Measurements from ENCODE around the gene FUT3.
"Not testable (repeated sequence)": the region's sequence is repeated elsewhere in the genome, so short reads cannot be mapped to it uniquely, and the experiment has no call there.

FUT3 gene

DNA sequence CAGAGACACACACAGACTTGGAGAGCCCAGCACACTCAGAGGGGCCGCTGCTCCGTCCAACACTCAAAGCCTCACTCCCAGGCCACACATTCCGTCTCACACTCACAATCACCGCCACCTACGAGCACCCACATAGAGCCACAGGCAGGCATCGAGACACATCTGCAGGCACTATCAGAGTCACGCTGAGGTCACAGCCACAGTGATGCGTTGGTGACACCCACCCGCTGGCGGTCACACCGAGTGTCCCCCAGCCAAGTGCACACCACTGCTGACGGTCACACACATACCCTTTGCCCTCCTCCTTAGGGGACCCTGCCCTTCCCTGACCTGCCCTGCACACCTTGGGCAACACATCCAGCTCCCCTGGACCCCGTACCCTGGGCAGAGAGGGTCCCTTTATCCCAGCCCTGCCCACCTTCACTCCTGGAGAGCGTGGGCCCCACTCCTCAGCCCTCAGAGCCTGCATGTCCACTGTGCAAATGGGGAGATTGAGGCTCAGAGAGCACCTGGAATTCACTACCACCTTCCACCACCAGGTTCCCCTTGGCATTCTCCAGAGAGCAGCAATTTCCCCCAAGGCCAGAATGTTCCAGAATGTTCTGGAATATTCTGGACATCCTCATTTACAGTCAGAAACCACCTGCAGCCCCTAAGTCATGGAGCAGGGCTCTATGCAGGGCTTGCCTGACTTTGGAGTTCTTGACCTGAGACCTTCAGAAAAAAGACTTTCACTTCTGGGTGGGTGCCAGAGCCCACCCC lies 13.7 kb upstream of the FUT3 start:
- Histone ChIP-seq H3K27me3 (ENCODE audit: control insufficient read depth in 2 of 2, insufficient read depth in 2 of 2, low read length in 2 of 2) (no peaks in the 10 kb centered on the region), H3K4me1 (ENCODE audit: control insufficient read depth in 2 of 2, insufficient read depth in 2 of 2, low read length in 2 of 2) (no peaks in the 10 kb centered on the region)

DNA sequence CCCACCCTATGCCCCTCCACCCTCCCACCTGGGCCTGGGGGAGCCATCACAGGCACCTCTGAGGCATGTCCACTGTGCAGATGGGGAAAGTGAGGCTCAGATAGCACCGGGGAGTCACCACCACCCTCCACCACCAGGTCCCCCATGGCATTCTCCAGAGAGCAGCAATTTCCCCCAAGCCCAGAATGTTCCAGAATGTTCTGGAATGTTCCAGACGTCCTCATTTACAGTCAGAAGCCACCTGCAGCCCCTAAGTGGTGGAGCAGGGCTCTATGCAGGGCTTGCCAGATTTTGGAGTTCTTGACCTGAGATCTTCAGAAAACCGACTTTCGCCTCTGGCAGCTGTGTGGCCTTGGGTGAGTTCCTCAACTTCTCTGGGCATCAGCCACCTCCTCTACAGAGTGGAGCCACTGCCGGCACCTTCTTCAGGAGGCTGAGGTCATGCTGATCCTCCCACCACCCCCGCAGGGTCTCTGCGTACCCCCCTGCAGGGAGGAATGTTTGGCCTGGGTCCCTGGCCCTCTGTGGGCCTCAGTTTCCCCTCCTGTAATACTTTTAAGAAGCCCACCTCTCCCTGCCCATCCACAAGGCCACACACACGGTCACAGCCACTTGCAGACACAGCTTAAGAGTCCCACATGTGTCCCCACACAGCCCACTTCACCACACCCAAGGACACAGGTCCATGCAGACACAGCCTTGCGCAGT lies 12.9 kb upstream of the FUT3 start:
- no peaks in the 10 kb centered on the region for H3K4me1 ChIP-seq (ENCODE audit: control insufficient read depth in 2 of 2, insufficient read depth in 2 of 2, low read length in 2 of 2)
- H3K9ac ChIP-seq (ENCODE audit: low read depth in 1 of 2, low read length in 2 of 2), result no peak overlapping the region
- H3K27me3 ChIP-seq (ENCODE audit: control insufficient read depth in 2 of 2, insufficient read depth in 2 of 2, low read length in 2 of 2), result no peaks in the 10 kb centered on the region
- no peak overlapping the region for H3K4me3 ChIP-seq (ENCODE audit: low read length in 2 of 2)
- no peak overlapping the region for H3K27ac ChIP-seq (ENCODE audit: low read depth in 2 of 2, low read length in 2 of 2)
- H3K9me3 ChIP-seq (ENCODE audit: control insufficient read depth in 2 of 2, low read length in 2 of 2), result no peaks in the 10 kb centered on the region
- H3K36me3 ChIP-seq (ENCODE audit: control insufficient read depth in 2 of 2, insufficient read depth in 2 of 2, low read length in 2 of 2), result no peaks in the 10 kb centered on the region

More for the DNA sequence above, 13.7 kb upstream of the FUT3 start:
- no peak overlapping the region for H3K9ac ChIP-seq (ENCODE audit: low read depth in 1 of 2, low read length in 2 of 2)
- H3K9me3 ChIP-seq (ENCODE audit: control insufficient read depth in 2 of 2, low read length in 2 of 2), result no peaks in the 10 kb centered on the region
- no peak overlapping the region for H3K27ac ChIP-seq (ENCODE audit: low read depth in 2 of 2, low read length in 2 of 2)
- H3K4me3 ChIP-seq (ENCODE audit: low read length in 2 of 2), result no peak overlapping the region
- no peaks in the 10 kb centered on the region for H3K36me3 ChIP-seq (ENCODE audit: control insufficient read depth in 2 of 2, insufficient read depth in 2 of 2, low read length in 2 of 2)

DNA sequence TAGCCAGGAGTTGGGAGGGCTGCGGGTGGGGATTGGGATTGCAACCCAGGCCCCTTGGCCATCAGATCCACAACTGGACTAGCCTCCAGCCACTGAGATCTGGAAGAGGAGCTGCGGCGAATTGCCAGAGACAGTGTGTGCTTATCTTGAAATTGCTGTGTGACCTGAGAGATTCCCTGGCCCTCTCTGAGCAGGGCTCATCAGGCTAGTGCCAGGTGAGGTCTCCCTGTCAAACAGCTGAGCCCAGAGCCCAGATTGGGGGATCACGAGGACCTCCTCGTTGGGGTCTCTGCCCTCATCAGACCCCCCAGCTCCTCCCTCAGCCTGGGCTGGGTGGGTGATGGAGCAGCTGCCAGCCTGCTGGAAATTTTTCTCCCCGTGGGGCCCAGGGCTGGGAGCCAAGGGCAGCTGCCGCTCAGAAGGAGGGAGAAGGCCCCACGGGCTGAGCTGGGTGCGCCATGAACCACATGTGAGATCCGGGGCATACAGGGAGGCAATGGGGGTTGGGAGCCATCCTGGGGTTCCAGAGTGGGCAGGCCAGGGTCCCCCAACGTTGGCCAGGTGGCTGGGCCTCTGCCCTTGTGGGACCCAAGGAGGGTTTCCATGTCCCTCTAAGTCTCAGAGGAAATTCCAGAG lies 11.9 kb upstream of the FUT3 start:
- no peaks in the 10 kb centered on the region for H3K36me3 ChIP-seq (ENCODE audit: control insufficient read depth in 2 of 2, insufficient read depth in 2 of 2, low read length in 2 of 2)
- no peak overlapping the region for H3K9ac ChIP-seq (ENCODE audit: low read depth in 1 of 2, low read length in 2 of 2)
- H3K4me1 ChIP-seq (ENCODE audit: control insufficient read depth in 2 of 2, insufficient read depth in 2 of 2, low read length in 2 of 2), result no peaks in the 10 kb centered on the region
- no peaks in the 10 kb centered on the region for H3K27me3 ChIP-seq (ENCODE audit: control insufficient read depth in 2 of 2, insufficient read depth in 2 of 2, low read length in 2 of 2)
- H3K9me3 ChIP-seq (ENCODE audit: control insufficient read depth in 2 of 2, low read length in 2 of 2), result no peaks in the 10 kb centered on the region
- H3K27ac ChIP-seq (ENCODE audit: low read depth in 2 of 2, low read length in 2 of 2), result no peak overlapping the region
- H3K4me3 ChIP-seq (ENCODE audit: low read length in 2 of 2), result no peak overlapping the region

DNA sequence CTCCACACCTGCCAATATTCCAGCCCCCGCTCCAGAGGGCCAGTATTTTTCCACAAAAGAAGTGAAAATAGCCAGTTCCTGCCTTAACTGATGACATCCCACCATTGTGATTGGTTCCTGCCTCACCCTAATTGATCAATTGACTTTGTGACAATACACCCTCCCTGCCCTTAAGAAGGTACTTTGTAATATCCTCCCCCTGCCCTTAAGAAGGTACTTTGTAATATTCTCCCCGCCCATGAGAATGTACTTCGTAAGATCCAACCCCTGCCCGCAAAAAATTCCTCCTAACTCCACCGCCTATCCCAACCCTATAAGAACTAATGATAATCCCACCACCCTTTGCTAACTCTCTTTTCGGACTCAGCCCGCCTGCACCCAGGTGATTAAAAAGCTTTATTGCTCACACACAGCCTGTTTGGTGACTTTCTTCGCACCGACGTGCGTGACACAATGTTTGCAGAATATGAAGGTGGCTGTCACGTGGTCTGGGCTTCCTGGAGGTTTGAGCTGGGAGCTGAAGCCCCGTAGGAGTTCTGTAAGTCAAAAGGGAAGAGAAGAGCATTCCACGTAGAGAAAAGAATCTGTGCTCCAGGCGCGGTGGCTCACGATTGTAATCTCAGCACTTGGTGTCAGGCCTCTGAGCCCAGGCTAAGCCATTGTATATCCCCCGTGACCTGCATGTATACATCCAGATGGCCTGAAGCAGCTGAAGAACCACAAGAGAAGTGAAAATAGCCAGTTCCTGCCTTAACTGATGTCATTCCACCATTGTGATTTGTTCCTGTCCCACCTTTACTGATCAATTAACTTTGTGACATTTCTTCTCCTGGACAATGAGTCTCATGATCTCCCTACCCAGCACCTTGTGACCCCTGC lies 6.2 kb upstream of the FUT3 start:
- Histone ChIP-seq H3K27me3 (ENCODE audit: control insufficient read depth in 2 of 2, insufficient read depth in 2 of 2, low read length in 2 of 2) (no peaks in the 10 kb centered on the region), H3K36me3 (ENCODE audit: control insufficient read depth in 2 of 2, insufficient read depth in 2 of 2, low read length in 2 of 2) (no peaks in the 10 kb centered on the region), H3K4me1 (ENCODE audit: control insufficient read depth in 2 of 2, insufficient read depth in 2 of 2, low read length in 2 of 2) (no peaks in the 10 kb centered on the region), H3K27ac (ENCODE audit: low read depth in 2 of 2, low read length in 2 of 2) (no peak overlapping the region), H3K9ac (ENCODE audit: low read depth in 1 of 2, low read length in 2 of 2) (no peak overlapping the region), H3K4me3 (ENCODE audit: low read length in 2 of 2) (no peak overlapping the region), H3K9me3 (ENCODE audit: control insufficient read depth in 2 of 2, low read length in 2 of 2) (no peaks in the 10 kb centered on the region)

DNA sequence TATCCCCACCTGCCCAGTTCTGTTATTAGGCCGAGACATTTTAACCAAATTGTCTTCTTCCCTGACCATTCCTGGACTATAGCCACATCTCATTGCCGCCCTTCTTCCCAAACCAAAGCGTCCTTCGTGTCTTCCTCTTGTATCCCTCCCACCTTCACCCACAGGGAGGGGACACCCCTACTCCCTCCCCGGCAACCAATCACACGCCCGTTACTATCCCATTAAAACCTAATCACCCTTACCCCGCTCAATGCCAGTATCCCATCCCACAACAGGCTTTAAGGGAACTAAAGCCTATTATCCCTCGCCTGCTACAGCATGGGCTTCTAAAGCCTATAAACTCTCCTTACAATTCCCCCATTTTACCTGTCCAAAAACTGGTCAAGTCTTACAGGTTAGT lies 3.9 kb upstream of the FUT3 start:
- not testable (repeated sequence) for H3K4me1 ChIP-seq (ENCODE audit: control insufficient read depth in 2 of 2, insufficient read depth in 2 of 2, low read length in 2 of 2); H3K36me3 ChIP-seq (ENCODE audit: control insufficient read depth in 2 of 2, insufficient read depth in 2 of 2, low read length in 2 of 2); H3K4me3 ChIP-seq (ENCODE audit: low read length in 2 of 2); H3K27ac ChIP-seq (ENCODE audit: low read depth in 2 of 2, low read length in 2 of 2); H3K9ac ChIP-seq (ENCODE audit: low read depth in 1 of 2, low read length in 2 of 2); H3K27me3 ChIP-seq (ENCODE audit: control insufficient read depth in 2 of 2, insufficient read depth in 2 of 2, low read length in 2 of 2); H3K9me3 ChIP-seq (ENCODE audit: control insufficient read depth in 2 of 2, low read length in 2 of 2)

DNA sequence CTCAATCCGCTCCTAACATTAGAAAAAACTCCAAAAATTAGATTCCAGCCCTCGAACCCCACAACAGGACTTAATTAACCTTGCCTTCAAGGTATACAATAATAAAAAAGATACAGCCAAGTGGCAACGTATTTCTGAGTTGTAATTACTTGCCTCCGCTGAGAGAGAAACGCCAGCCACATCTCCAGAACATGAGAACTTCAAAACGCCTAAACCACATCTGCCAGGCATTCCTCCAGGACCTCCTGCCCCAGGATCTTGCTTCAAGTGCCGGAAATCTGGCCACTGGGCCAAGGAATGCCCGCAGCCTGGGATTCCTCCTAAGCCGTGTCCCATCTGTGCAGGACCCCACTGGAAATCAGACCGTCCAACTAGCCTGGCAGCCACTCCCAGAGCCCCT lies 2.9 kb upstream of the FUT3 start:
- not testable (repeated sequence) for H3K36me3 ChIP-seq (ENCODE audit: control insufficient read depth in 2 of 2, insufficient read depth in 2 of 2, low read length in 2 of 2); H3K27me3 ChIP-seq (ENCODE audit: control insufficient read depth in 2 of 2, insufficient read depth in 2 of 2, low read length in 2 of 2); H3K27ac ChIP-seq (ENCODE audit: low read depth in 2 of 2, low read length in 2 of 2); H3K9ac ChIP-seq (ENCODE audit: low read depth in 1 of 2, low read length in 2 of 2); H3K4me1 ChIP-seq (ENCODE audit: control insufficient read depth in 2 of 2, insufficient read depth in 2 of 2, low read length in 2 of 2); H3K9me3 ChIP-seq (ENCODE audit: control insufficient read depth in 2 of 2, low read length in 2 of 2); H3K4me3 ChIP-seq (ENCODE audit: low read length in 2 of 2)

DNA sequence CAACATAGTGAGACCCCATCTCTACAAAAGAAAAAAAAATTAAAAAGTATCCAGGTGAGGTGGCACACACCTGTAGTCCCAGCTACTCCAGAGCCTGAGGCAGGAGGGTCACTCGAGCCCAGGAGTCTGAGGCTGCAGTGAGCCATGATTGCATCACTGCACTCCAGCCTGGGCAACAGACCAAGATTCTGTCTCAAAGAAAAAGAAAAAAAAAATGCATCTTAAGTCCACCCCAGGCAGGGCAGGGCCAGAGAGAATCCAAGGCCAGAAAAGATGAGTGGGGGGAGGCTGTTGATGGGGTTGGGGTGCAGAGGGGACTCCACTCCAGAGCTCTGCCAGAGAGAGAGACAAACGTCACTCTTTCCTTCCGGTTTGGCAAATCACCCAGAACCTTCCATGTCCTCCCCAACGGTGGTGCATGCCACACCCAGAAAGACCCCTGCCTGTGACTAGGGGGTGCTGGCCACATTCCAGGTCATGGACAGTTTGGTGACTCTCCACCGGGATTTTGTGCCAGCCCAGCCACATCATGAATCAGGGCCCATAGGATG lies 431 bp downstream of the FUT3 start:
- Histone ChIP-seq H3K27ac (ENCODE audit: low read depth in 2 of 2, low read length in 2 of 2) (peak overlapping the region; percentile 96 to 98), H3K9ac (ENCODE audit: low read depth in 1 of 2, low read length in 2 of 2) (peak overlapping the region; percentile 86 to 90), H3K4me1 (ENCODE audit: control insufficient read depth in 2 of 2, insufficient read depth in 2 of 2, low read length in 2 of 2) (peaks cover 2 to 13% of the 10 kb centered on the region in 2 donors), H3K9me3 (ENCODE audit: control insufficient read depth in 2 of 2, low read length in 2 of 2) (no peaks in the 10 kb centered on the region), H3K27me3 (ENCODE audit: control insufficient read depth in 2 of 2, insufficient read depth in 2 of 2, low read length in 2 of 2) (no peaks in the 10 kb centered on the region), H3K4me3 (ENCODE audit: low read length in 2 of 2) (peak overlapping the region; percentile 68 to 81), H3K36me3 (ENCODE audit: control insufficient read depth in 2 of 2, insufficient read depth in 2 of 2, low read length in 2 of 2) (no peaks in the 10 kb centered on the region)

DNA sequence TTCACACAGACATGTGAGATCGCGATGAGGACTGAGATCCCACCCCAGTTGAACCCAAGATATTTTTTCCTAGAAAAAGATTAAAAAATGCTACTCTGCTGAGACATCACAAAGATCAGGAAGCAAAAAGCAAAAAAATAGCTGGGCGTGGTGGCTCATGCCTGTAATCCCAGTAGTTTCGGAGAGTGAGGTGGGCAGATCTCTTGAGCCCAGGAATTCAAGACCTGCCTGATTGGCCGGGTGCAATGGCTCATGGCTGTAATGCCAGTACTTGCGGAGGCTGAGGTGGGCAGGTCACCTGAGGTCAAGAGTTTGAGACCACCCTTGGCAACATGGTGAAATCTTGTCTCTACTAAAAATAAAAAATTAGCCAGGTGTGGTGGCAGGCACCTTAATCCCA lies 1.1 kb downstream of the FUT3 start:
- Histone ChIP-seq H3K27ac (ENCODE audit: low read depth in 2 of 2, low read length in 2 of 2) (peak overlapping the region; percentile 96 to 98), H3K4me1 (ENCODE audit: control insufficient read depth in 2 of 2, insufficient read depth in 2 of 2, low read length in 2 of 2) (peaks cover 2 to 13% of the 10 kb centered on the region in 2 donors), H3K27me3 (ENCODE audit: control insufficient read depth in 2 of 2, insufficient read depth in 2 of 2, low read length in 2 of 2) (no peaks in the 10 kb centered on the region), H3K4me3 (ENCODE audit: low read length in 2 of 2) (peak overlapping the region; percentile 68 to 81), H3K36me3 (ENCODE audit: control insufficient read depth in 2 of 2, insufficient read depth in 2 of 2, low read length in 2 of 2) (no peaks in the 10 kb centered on the region), H3K9ac (ENCODE audit: low read depth in 1 of 2, low read length in 2 of 2) (peak overlapping the region; percentile 86 to 90), H3K9me3 (ENCODE audit: control insufficient read depth in 2 of 2, low read length in 2 of 2) (no peaks in the 10 kb centered on the region)

DNA sequence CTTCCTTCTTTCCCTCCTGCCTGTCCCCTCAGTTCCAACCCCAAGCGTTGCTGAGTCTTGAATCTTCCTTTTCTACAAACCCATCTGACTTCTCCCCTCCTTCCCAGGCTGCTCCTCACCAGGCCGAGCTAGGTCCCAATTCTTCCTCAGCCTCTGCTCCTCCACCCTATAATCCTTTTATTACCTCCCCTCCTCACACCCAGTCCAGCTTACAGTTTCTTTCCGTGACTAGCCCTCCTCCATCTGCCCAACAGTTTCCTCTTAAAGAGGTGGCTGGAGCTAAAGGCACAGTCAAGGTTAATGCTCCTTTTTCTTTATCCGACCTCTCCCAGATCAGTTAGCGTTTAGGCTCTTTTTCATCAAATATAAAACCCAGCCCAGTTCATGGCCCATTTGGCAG lies 2.6 kb downstream of the FUT3 start:
- H3K9me3 ChIP-seq (ENCODE audit: control insufficient read depth in 2 of 2, low read length in 2 of 2); H3K27me3 ChIP-seq (ENCODE audit: control insufficient read depth in 2 of 2, insufficient read depth in 2 of 2, low read length in 2 of 2); H3K36me3 ChIP-seq (ENCODE audit: control insufficient read depth in 2 of 2, insufficient read depth in 2 of 2, low read length in 2 of 2): not testable (repeated sequence)
- Histone ChIP-seq H3K4me3 (ENCODE audit: low read length in 2 of 2) (peak overlapping the region; percentile 68 to 81), H3K27ac (ENCODE audit: low read depth in 2 of 2, low read length in 2 of 2) (peak overlapping the region; percentile 96 to 98), H3K9ac (ENCODE audit: low read depth in 1 of 2, low read length in 2 of 2) (peak overlapping the region; percentile 86 to 90), H3K4me1 (ENCODE audit: control insufficient read depth in 2 of 2, insufficient read depth in 2 of 2, low read length in 2 of 2) (peaks cover 2 to 16% of the 10 kb centered on the region in 2 donors)

Data from mucosa of rectum (tissue), 2 donors.